ENCODE measurements around the gene PROK2. TPM values are rescaled to one million over a fixed set of nuclear protein-coding genes. Genes with fewer than 3 reads are reported as not detected.

Gene PROK2
- polyA plus RNA-seq, 3 donors: 0.08 to 0.21 TPM; not detected in 1

GRCh38 chr3:71751602-71752001, 33.3 kb downstream of the PROK2 start:
- DNase-seq (ENCODE audit: low read depth in 3 of 3, low spot score in 2 of 3): no peak

- no peak for DNase-seq (ENCODE audit: low read depth in 3 of 3, low spot score in 2 of 3)
Observed at GRCh38 chr3:71744738-71745137, 40.2 kb downstream of the PROK2 start.

DNA sequence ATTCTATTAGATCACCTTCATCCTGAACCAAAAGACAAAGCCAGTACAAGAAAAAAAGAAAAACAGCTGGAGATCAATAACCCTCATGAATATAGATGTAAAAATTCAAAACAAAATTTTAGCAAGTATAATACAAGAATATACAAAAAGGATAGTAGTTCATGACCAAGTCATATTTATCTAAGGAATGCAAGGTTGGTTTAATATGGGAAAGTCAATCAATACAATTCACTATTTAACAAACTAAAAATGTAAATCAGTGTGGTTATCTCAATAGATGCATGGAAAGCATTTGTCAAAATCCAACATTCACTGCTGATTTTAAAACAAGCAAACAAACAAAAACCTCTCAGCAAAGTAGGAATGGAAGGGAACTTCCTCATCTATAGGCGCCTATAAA, 42.3 kb downstream of the PROK2 start:
- DNase-seq (ENCODE audit: low read depth in 3 of 3, low spot score in 2 of 3): no peak

- DNase-seq (ENCODE audit: low read depth in 3 of 3, low spot score in 2 of 3): no peak
Observed at GRCh38 chr3:71734881-71735280, 50.1 kb downstream of the PROK2 start.

DNA sequence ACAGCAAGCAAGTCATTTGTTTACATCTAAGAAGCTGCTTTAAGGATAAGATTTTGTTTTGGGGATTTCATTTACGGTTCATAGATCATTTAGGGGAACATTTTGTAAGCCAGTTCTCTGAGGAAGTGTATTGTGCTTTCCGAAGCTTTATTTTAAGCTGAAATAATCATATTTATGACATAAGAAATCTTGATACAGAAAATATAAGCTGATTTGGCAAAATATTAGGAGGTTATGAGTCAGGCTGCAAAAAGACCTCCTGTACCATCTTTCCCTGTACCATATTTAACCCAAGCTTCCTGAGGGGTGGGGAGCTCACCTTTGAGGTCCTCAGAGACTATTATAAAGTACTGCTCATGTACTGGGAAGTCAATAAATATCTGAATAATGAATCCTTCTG, 51.6 kb downstream of the PROK2 start:
- no peak for DNase-seq (ENCODE audit: low read depth in 3 of 3, low spot score in 2 of 3)

GRCh38 chr3:71732637-71733036, 52.3 kb downstream of the PROK2 start:
- DNase-seq (ENCODE audit: low read depth in 3 of 3, low spot score in 2 of 3): no peak

- DNase-seq (ENCODE audit: low read depth in 3 of 3, low spot score in 2 of 3): no peak
Observed at GRCh38 chr3:71728632-71729342, 56.2 kb downstream of the PROK2 start.

DNA sequence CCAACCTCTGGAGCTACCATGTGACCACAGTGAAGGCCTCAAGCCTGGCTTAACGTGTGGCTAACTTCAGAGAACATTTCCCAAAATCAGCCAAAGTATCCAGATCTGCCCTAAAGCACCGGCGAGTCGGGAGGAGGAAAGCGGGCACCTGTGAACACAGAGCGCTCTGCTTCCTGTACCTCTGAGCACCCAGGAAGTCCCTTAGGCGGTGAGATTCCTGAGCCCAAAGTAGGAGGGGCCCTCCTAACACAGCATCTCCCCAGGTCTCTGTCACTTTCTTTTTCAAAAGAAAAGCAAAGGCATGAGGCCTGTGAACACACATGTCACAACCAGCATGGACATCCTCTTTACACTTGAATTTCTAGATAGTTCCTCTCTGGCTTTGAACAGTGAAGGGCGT, 58.8 kb downstream of the PROK2 start:
- no peak for DNase-seq (ENCODE audit: low read depth in 3 of 3, low spot score in 2 of 3)

GRCh38 chr3:71725271-71725991, 59.5 kb downstream of the PROK2 start, which contains the start of gene EIF4E3:
EIF4E3 (minus strand) TSS chr3:71725402; CDS start chr3:71725367, 35 bp downstream.
- DNase-seq (ENCODE audit: low read depth in 3 of 3, low spot score in 2 of 3): no peak

DNA sequence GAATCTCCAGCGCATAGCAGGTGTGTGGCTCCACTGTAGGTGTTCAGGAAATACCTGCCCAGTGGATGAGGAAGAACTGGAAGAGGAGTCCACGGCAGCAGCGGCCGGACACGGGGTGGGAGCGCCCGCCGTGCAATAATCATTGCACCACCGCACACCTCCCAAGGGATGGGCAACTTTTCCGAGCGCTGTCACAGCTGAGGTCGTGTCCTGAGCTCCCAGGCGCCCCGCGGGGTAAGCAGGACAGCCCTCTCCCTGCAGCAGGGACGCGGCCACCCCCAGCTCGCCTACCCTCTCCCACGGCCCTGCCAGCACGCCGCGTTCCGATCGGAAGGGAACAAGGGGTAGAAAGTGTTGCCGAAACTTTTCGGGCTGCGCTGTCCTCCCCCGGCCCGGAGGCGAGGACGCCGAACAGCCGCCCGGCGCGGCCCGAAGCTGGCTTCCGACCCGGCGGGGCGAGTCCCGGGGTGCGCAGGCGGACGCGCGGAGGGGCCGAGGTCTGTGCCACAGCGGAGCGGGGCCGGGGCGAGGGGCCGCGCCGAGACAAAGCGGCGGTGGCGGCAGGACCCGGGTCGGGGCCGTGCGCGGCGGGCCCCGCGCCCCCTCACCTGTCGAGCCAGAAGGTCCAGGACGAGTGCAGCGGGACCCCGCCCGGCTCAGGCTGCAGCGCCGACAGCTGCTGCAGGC, 60.2 kb downstream of the PROK2 start:
- no peak for DNase-seq (ENCODE audit: low read depth in 3 of 3, low spot score in 2 of 3)

GRCh38 chr3:71724171-71724453, 60.8 kb downstream of the PROK2 start:
- DNase-seq (ENCODE audit: low read depth in 3 of 3, low spot score in 2 of 3): no peak

GRCh38 chr3:71723452-71724170, 61.3 kb downstream of the PROK2 start:
- DNase-seq (ENCODE audit: low read depth in 3 of 3, low spot score in 2 of 3): no peak

DNA sequence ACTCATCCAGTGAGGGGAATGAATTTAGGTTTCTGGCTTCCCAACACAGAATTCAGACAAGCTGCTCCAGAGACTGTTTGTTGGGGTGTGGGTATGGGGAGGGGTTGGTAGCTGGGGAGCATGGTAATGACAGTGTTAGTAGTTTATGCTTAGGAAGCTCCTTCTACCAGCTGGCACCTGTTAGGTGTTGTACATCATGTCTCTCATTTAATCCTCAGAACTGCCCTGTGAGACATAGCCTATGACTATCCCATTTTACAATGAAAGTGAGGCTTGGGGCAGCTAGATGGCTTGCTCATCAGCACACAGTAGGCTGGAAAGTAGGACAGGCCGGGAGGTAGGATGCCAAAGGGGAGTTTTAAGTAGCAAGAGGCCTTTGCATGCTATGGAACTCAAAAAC, 62.3 kb downstream of the PROK2 start:
- DNase-seq (ENCODE audit: low read depth in 3 of 3, low spot score in 2 of 3): no peak

Other genes starting within 250 kb of the PROK2 start
- 10 to 100 TPM; 32.9 to 35.0 (median 33.3) TPM for gene FOXP1, start 201.4 kb downstream of the PROK2 start, polyA plus RNA-seq (ENCODE audit: insufficient read length in 3 of 3)
- gene EIF4E3, start 59.7 kb downstream of the PROK2 start, polyA plus RNA-seq (ENCODE audit: insufficient read length in 3 of 3): 10 to 100 TPM; 11.7 to 12.6 (median 11.8) TPM
- gene GPR27, start 31.3 kb downstream of the PROK2 start, polyA plus RNA-seq (ENCODE audit: insufficient read length in 3 of 3): 1 to 10 TPM; 8.1 to 8.5 (median 8.3) TPM